ENCODE results near the gene CDC123. TPM values are rescaled to one million over a fixed set of nuclear protein-coding genes. Genes with fewer than 3 reads are reported as not detected.
"Not testable (repeated sequence)": the region's sequence is repeated elsewhere in the genome, so short reads cannot be mapped to it uniquely, and the experiment has no call there.

Gene CDC123
- polyA plus RNA-seq, 1 experiment = 122 TPM

- peak; percentile 14 for DNase-seq (ENCODE audit: low read depth)
- Histone ChIP-seq H3K4me3 (ENCODE audit: low read depth, low read length) (peak overlapping the region; percentile 38), H3K36me3 (ENCODE audit: control insufficient read depth, insufficient read depth, low read length) (no peaks in the 10 kb centered on the region), H3K27me3 (ENCODE audit: control insufficient read depth, insufficient read depth, low read length) (no peaks in the 10 kb centered on the region)
- ChIA-PET CTCF (interaction anchor here (0.6 to 6.5 kb wide), 23 partner anchors 22 to 842 kb away, joined by 3 to 92 read pairs (median 4); partner anchors contain the start of genes CAMK1D and OPTN), POLR2A (no interaction called here)
- peak; percentile 82 for TF ChIP-seq CTCF (IDR thresholded peaks at IDR 0.05; ENCODE audit: insufficient read depth, low read depth, low read length)
Measured at GRCh38 chr10:12264204-12264940, 68.4 kb downstream of the CDC123 start.

- Histone ChIP-seq H3K36me3 (ENCODE audit: control insufficient read depth, insufficient read depth, low read length) (no peaks in the 10 kb centered on the region), H3K27me3 (ENCODE audit: control insufficient read depth, insufficient read depth, low read length) (no peaks in the 10 kb centered on the region), H3K4me3 (ENCODE audit: low read depth, low read length) (no peak overlapping the region)
- POLR2A ChIA-PET = interaction anchor here (0.6 kb wide), 1 partner anchor 835 kb away, joined by 23 read pairs; no protein-coding TSS in a partner anchor
- DNase-seq (ENCODE audit: low read depth) = no peak
- no peak for TF ChIP-seq CTCF (IDR thresholded peaks at IDR 0.05; ENCODE audit: insufficient read depth, low read depth, low read length)
- CTCF ChIA-PET = no interaction called here
Measured at GRCh38 chr10:12269056-12269455, 73.1 kb downstream of the CDC123 start.

- no peaks in the 10 kb centered on the region for H3K36me3 ChIP-seq (ENCODE audit: control insufficient read depth, insufficient read depth, low read length)
- TF ChIP-seq CTCF (IDR thresholded peaks at IDR 0.05; ENCODE audit: insufficient read depth, low read depth, low read length) = no peak
- H3K4me3 ChIP-seq (ENCODE audit: low read depth, low read length) = no peak overlapping the region
- ChIA-PET POLR2A (no interaction called here), CTCF (interaction anchor here (2.5 kb wide), 1 partner anchor 439 kb away, joined by 11 read pairs; no protein-coding TSS in a partner anchor)
- DNase-seq (ENCODE audit: low read depth) = no peak
- no peaks in the 10 kb centered on the region for H3K27me3 ChIP-seq (ENCODE audit: control insufficient read depth, insufficient read depth, low read length)
Measured at GRCh38 chr10:12271210-12271540, 75.2 kb downstream of the CDC123 start.

- CTCF ChIA-PET = interaction anchor here (1.1 kb wide), 1 partner anchor 433 kb away, joined by 3 read pairs; no protein-coding TSS in a partner anchor
- H3K27me3 ChIP-seq (ENCODE audit: control insufficient read depth, insufficient read depth, low read length); DNase-seq (ENCODE audit: low read depth); H3K4me3 ChIP-seq (ENCODE audit: low read depth, low read length); H3K36me3 ChIP-seq (ENCODE audit: control insufficient read depth, insufficient read depth, low read length); POLR2A ChIA-PET: not testable (repeated sequence)
Measured at GRCh38 chr10:12277862-12278261, 81.9 kb downstream of the CDC123 start.

- no peak for DNase-seq (ENCODE audit: low read depth)
- no peak overlapping the region for H3K4me3 ChIP-seq (ENCODE audit: low read depth, low read length)
- H3K27me3 ChIP-seq (ENCODE audit: control insufficient read depth, insufficient read depth, low read length) = no peaks in the 10 kb centered on the region
- ChIA-PET CTCF (no interaction called here), POLR2A (no interaction called here)
- TF ChIP-seq CTCF (IDR thresholded peaks at IDR 0.05; ENCODE audit: insufficient read depth, low read depth, low read length) = no peak
- H3K36me3 ChIP-seq (ENCODE audit: control insufficient read depth, insufficient read depth, low read length) = no peaks in the 10 kb centered on the region
Measured at GRCh38 chr10:12279281-12279680, 83.3 kb downstream of the CDC123 start.

GRCh38 chr10:12287772-12288171 is 91.8 kb downstream of the CDC123 start:
- TF ChIP-seq CTCF (IDR thresholded peaks at IDR 0.05; ENCODE audit: insufficient read depth, low read depth, low read length) = no peak
- POLR2A ChIA-PET = no interaction called here
- CTCF ChIA-PET = no interaction called here
- H3K27me3 ChIP-seq (ENCODE audit: control insufficient read depth, insufficient read depth, low read length) = no peaks in the 10 kb centered on the region
- no peak overlapping the region for H3K4me3 ChIP-seq (ENCODE audit: low read depth, low read length)
- DNase-seq (ENCODE audit: low read depth) = no peak
- H3K36me3 ChIP-seq (ENCODE audit: control insufficient read depth, insufficient read depth, low read length) = no peaks in the 10 kb centered on the region

- H3K4me3 ChIP-seq (ENCODE audit: low read depth, low read length); DNase-seq (ENCODE audit: low read depth); H3K36me3 ChIP-seq (ENCODE audit: control insufficient read depth, insufficient read depth, low read length); CTCF ChIA-PET; POLR2A ChIA-PET; H3K27me3 ChIP-seq (ENCODE audit: control insufficient read depth, insufficient read depth, low read length): not testable (repeated sequence)
Measured at GRCh38 chr10:12297784-12298183, 101.8 kb downstream of the CDC123 start.

All from BJ (cell line).